Measurements from ENCODE around the gene ZNF521.

DNA sequence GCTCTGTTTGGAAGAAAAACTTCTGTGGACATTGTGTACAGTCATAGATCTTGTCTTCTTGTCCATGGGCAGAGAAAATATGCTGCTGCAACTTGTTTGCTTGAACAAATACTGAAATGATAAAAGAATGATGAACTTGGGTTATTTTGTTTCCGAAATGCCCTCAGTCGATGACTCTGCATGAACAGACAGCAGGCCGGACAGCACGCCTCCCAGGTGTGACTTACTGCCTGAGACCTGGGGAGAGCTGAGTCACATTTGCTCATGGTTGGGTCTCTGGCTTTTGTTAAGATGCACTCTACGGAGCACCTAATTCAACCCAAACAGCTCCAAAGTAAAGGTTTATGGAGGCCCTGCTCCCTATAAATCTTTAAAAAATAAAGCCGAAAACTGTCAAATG, 262.5 kb downstream of the ZNF521 start:
- TF ChIP-seq POLR2A (IDR thresholded peaks at IDR 0.05) (no peak), CTCF (IDR thresholded peaks at IDR 0.05) (no peak)
